OCI-LY1 (cell line): Measurements from ENCODE around the gene CTDSPL.
"Not testable (repeated sequence)": the region's sequence is repeated elsewhere in the genome, so short reads cannot be mapped to it uniquely, and the experiment has no call there.

Source experiments
- H2AFZ ChIP-seq: fragments of 200-600 bp; sonication (generic), shearing (Covaris generic); 2 replicates; pipeline ENCODE4 v1.6.0; 2014; ENCODE audit warnings: antibody characterized with exemption, mild to moderate bottlenecking, low read length
- H3F3A ChIP-seq: fragments of 200-600 bp; sonication (generic), shearing (Covaris generic); 2 replicates; pipeline ENCODE4 v1.6.0; 2014; ENCODE audit warnings: mild to moderate bottlenecking, antibody characterized with exemption, low read length, moderate library complexity; ENCODE audit not compliant: insufficient read depth
- H3K27ac ChIP-seq: fragments of 200-600 bp; sonication (generic); 2 replicates; pipeline ENCODE4 v1.5.1; 2014; ENCODE audit warnings: low read length, mixed run types, mild to moderate bottlenecking, low read depth; ENCODE audit not compliant: poor library complexity, severe bottlenecking
- H3K27me3 ChIP-seq: fragments of 200-600 bp; sonication (generic); 2 replicates; pipeline ENCODE4 v1.6.0; 2014; ENCODE audit warnings: antibody characterized with exemption, mild to moderate bottlenecking, low read length, moderate library complexity; ENCODE audit not compliant: insufficient read depth
- H3K36me3 ChIP-seq: fragments of 200-600 bp; sonication (generic); 2 replicates; pipeline ENCODE4 v1.6.1; 2014; ENCODE audit warnings: mild to moderate bottlenecking, antibody characterized with exemption, low read length, moderate library complexity, mixed read lengths; ENCODE audit not compliant: insufficient read depth
- H3K4me1 ChIP-seq: fragments of 200-600 bp; sonication (generic); 2 replicates; pipeline ENCODE4 v1.5.1; 2014; ENCODE audit warnings: mild to moderate bottlenecking, low read length, moderate library complexity; ENCODE audit not compliant: insufficient read depth, severe bottlenecking
- H3K4me2 ChIP-seq: fragments of 200-600 bp; sonication (generic), shearing (Covaris generic); 2 replicates; pipeline ENCODE4 v1.6.1; 2014; ENCODE audit warnings: low read length
- H3K4me3 ChIP-seq: fragments of 200-600 bp; sonication (generic); 2 replicates; pipeline ENCODE4 v1.5.1; 2014; ENCODE audit warnings: low read length, low read depth, mild to moderate bottlenecking, mixed read lengths; ENCODE audit not compliant: poor library complexity, severe bottlenecking
- H3K79me2 ChIP-seq: fragments of 200-600 bp; shearing (Covaris generic); 2 replicates; pipeline ENCODE4 v1.6.1; 2016; ENCODE audit warnings: mixed run types, low read length, mixed read lengths; ENCODE audit not compliant: insufficient read depth
- H3K9ac ChIP-seq: fragments of 200-600 bp; sonication (generic), shearing (Covaris generic); 2 replicates; pipeline ENCODE4 v1.6.1; 2014; ENCODE audit warnings: mild to moderate bottlenecking, low read length, mixed read lengths
- H3K9me2 ChIP-seq: fragments of 200-600 bp; sonication (generic), shearing (Covaris generic); 2 replicates; pipeline ENCODE4 v1.6.1; 2014; ENCODE audit warnings: low read depth, mild to moderate bottlenecking, low read length, mixed read lengths
- H3K9me3 ChIP-seq: fragments of 200-600 bp; shearing (Covaris generic); 2 replicates; pipeline ENCODE4 v1.6.1; 2014; ENCODE audit warnings: low read length, mixed read lengths
- H4K20me1 ChIP-seq: fragments of 200-600 bp; sonication (generic), shearing (Covaris generic); 2 replicates; pipeline ENCODE4 v1.6.0; 2016; ENCODE audit warnings: mild to moderate bottlenecking, low read length; ENCODE audit not compliant: insufficient read depth
- EZH2 ChIP-seq: fragments of 200-600 bp; sonication (generic), shearing (Covaris generic); IDR thresholded peaks from 2 replicates; pipeline ENCODE4 v1.8.0; 2017; ENCODE audit warnings: borderline replicate concordance, mixed run types, mild to moderate bottlenecking, antibody characterized with exemption, low read length, moderate library complexity, mixed read lengths
- TF ChIP-seq, protein P1 (sequence below): fragments of 200-600 bp; sonication (generic), shearing (Covaris generic); IDR thresholded peaks from 2 replicates; pipeline ENCODE4 v1.5.1; 2017; ENCODE audit warnings: mild to moderate bottlenecking, antibody characterized with exemption, low read length, moderate library complexity, mixed read lengths

Gene CTDSPL

DNA sequence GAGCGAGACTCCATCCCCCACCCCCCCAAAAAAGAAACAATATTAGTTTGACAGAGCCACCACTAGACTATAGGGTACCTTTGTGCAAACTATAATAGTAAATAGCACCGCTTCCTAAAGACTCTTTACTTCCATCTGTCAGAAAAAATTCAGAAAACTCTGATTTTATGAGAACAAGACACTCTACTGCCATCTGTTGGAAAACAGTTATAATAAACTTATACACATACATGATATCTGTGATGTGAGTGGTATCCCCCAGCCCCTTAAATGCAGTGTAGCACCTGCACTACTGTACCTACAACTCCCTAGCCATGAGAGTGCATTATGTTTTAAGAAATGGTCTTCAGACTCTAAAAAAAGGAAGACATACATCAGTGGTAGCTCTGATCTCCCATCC is 47.1 kb upstream of the CTDSPL start:
- no peaks in the 10 kb centered on the region for H3K4me1 ChIP-seq
- no peak overlapping the region for H3K9ac ChIP-seq
- H3K9me3 ChIP-seq = no peaks in the 10 kb centered on the region
- H3K9me2 ChIP-seq = no peaks in the 10 kb centered on the region
- no peak overlapping the region for H2AFZ ChIP-seq
- no peaks in the 10 kb centered on the region for H3K36me3 ChIP-seq
- no peak overlapping the region for H3K4me2 ChIP-seq
- H3K27me3 ChIP-seq = peaks cover 3% of the 10 kb centered on the region; the same call in 1 of the 2 replicates
- no peak overlapping the region for H3K27ac ChIP-seq
- no peaks in the 10 kb centered on the region for H4K20me1 ChIP-seq
- no peak overlapping the region for H3K4me3 ChIP-seq
- TF ChIP-seq, protein P1, sequence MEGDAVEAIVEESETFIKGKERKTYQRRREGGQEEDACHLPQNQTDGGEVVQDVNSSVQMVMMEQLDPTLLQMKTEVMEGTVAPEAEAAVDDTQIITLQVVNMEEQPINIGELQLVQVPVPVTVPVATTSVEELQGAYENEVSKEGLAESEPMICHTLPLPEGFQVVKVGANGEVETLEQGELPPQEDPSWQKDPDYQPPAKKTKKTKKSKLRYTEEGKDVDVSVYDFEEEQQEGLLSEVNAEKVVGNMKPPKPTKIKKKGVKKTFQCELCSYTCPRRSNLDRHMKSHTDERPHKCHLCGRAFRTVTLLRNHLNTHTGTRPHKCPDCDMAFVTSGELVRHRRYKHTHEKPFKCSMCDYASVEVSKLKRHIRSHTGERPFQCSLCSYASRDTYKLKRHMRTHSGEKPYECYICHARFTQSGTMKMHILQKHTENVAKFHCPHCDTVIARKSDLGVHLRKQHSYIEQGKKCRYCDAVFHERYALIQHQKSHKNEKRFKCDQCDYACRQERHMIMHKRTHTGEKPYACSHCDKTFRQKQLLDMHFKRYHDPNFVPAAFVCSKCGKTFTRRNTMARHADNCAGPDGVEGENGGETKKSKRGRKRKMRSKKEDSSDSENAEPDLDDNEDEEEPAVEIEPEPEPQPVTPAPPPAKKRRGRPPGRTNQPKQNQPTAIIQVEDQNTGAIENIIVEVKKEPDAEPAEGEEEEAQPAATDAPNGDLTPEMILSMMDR = peak; percentile 46; the same call in 1 of the 2 replicates
- TF ChIP-seq EZH2 = no peak
- H3F3A ChIP-seq = no peaks in the 10 kb centered on the region
- H3K79me2 ChIP-seq = no peaks in the 10 kb centered on the region

DNA sequence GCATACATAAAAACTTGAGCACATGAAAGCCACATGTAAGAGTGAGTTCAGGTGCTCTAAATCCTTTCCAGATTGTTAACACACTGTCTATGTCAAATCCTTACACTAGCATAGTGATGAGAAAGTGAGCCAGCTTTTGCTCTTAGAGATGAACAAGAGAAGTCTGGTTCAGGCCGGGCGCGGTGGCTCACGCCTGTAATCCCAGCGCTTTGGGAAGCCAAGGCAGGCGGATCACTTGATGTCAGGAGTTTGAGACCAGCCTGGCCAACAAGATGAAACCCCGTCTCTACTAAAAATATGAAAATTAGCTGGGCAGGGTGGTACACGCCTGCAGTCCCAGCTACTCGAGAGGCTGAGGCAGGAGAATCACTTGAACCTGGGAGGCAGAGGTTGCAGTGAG is 46.5 kb upstream of the CTDSPL start:
- not testable (repeated sequence) for H3K27ac ChIP-seq, H3K27me3 ChIP-seq

DNA sequence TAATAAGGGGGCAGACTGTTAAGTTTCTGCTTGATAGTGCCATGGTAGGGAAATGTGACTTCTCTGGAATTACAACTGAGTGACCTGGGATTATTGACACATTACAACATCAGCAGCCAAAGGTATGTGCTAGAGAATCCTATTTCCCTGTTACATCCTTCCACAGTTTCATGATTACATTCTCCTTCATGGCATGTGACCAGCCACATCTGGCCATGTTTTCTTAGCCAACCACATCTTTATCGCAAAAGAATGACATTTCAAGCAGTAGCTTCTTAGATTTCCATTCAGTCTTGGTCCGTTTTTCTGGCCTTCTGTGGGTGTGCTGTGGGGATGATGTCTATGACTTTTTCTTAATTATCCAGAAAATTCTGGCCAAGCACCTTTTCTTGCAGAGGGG is 45.4 kb upstream of the CTDSPL start:
- H3K4me3 ChIP-seq = no peak overlapping the region
- no peaks in the 10 kb centered on the region for H3K9me2 ChIP-seq
- H3K27ac ChIP-seq = no peak overlapping the region
- no peaks in the 10 kb centered on the region for H3K36me3 ChIP-seq
- H3F3A ChIP-seq = no peaks in the 10 kb centered on the region
- no peak overlapping the region for H3K4me2 ChIP-seq
- H3K27me3 ChIP-seq = peaks cover 6% of the 10 kb centered on the region; the same call in 1 of the 2 replicates
- H4K20me1 ChIP-seq = no peaks in the 10 kb centered on the region
- no peak overlapping the region for H3K9ac ChIP-seq
- no peak overlapping the region for H2AFZ ChIP-seq
- no peaks in the 10 kb centered on the region for H3K9me3 ChIP-seq
- H3K4me1 ChIP-seq = no peaks in the 10 kb centered on the region
- no peaks in the 10 kb centered on the region for H3K79me2 ChIP-seq
- no peak for TF ChIP-seq EZH2
- TF ChIP-seq, protein P1 = no peak

More for the DNA sequence above, 46.5 kb upstream of the CTDSPL start:
- H2AFZ ChIP-seq, H3K9ac ChIP-seq, H3K9me2 ChIP-seq, H3F3A ChIP-seq, H3K4me2 ChIP-seq, H3K79me2 ChIP-seq, H3K36me3 ChIP-seq, H3K9me3 ChIP-seq, H3K4me3 ChIP-seq, H3K4me1 ChIP-seq, H4K20me1 ChIP-seq: not testable (repeated sequence)

DNA sequence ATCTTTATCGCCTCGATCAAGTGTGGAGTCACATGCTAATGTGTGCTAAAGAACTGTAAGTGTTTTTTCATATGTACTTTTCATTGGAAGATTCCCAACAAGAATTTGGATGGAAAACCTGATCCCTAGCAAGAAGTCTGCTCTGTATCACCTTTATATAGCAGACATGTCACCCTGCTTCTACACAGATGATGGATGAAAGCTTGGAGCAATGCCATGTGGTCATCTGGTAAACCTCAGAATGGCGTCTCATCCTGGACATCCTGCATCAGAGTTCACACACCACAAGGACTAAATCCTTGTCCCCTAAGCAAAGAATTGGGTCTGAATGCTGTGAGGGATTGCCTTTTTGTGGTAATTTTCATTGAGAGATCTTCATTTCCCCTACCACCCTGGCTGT is 42.1 kb upstream of the CTDSPL start:
- Histone ChIP-seq H4K20me1 (no peaks in the 10 kb centered on the region), H3K36me3 (no peaks in the 10 kb centered on the region), H3K4me1 (no peaks in the 10 kb centered on the region), H3K4me2 (no peak overlapping the region), H3K9ac (no peak overlapping the region), H3F3A (no peaks in the 10 kb centered on the region), H3K79me2 (no peaks in the 10 kb centered on the region), H2AFZ (no peak overlapping the region), H3K27ac (no peak overlapping the region), H3K9me2 (no peaks in the 10 kb centered on the region), H3K4me3 (no peak overlapping the region), H3K9me3 (no peaks in the 10 kb centered on the region), H3K27me3 (peaks cover 6% of the 10 kb centered on the region; the same call in 1 of the 2 replicates)
- TF ChIP-seq, protein P1 = no peak
- no peak for TF ChIP-seq EZH2
